Measurements from ENCODE around the gene KIF1A.

KIF1A gene

DNA sequence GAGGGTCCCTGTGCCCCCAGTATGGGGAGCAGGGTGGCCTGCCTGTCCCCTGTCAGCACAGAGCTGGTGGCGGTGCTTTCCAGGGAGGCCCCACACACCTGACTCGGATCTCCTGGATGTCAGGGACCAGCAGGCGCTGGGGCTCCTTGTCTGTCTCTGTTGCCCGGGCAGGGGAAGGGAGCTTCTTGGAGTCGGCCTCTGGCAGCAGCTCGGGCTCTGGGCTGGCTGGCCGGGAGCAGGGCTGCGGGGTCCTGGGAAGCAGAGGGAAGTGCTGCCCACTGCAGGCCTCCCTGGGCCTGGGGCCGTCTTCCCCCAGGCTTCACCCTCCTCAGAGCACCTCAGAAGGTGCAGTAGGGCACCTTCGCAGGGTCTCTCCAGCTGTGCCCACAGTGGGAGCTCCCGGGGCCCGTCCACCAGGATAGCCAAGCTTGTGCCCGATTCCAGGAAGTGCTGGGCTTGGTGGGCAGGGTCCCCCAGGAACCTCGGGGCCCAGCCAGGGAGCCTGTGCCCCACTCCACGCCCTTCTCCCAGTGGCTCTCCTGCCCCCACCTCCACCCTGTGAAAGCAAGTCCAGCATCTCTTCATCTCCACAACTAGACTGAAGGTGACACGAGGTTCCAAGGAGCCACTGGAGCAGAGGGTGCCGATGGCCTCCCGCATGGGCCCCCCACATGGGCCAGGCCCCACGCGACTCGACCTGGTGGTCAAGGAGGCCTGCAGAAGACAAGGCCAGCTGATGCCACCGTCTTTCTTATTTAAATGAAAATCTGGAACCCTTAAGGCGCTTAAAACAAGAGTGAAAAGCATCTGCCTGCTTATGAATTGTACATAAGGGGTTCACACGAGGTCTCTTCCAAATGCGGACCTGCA, 100.1 kb downstream of the KIF1A start:
- DNase-seq (ENCODE audit: low read depth): no peak

DNA sequence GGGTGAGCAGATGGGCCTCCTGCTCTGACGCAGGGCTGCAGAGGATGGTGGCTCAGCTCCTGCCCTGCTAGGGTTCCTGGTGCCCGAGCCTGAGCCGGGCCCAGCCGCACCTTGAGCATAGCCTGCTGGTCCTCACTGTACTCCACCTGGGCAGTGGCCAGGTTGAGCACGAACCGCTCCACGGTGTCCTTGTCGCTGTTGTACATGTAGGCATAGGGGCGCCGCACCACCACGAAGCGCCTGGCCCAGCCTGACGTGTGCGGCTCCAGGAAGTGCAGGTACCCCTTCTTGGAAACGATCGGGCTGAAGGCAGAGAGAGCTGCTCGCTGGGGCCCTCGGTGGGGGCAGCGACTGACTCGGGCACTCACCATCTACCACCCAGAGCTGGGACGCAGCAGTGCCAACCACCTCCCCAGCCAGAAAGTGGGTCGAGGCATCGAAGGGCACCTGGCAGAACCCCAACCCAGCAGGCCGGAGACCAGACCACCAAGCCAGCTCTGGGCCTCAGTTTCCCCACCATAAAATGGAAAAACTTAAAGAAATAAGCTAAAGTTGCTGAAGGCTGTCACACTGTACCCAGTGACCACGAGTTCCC, 101.0 kb downstream of the KIF1A start:
- DNase-seq (ENCODE audit: low read depth): no peak

DNA sequence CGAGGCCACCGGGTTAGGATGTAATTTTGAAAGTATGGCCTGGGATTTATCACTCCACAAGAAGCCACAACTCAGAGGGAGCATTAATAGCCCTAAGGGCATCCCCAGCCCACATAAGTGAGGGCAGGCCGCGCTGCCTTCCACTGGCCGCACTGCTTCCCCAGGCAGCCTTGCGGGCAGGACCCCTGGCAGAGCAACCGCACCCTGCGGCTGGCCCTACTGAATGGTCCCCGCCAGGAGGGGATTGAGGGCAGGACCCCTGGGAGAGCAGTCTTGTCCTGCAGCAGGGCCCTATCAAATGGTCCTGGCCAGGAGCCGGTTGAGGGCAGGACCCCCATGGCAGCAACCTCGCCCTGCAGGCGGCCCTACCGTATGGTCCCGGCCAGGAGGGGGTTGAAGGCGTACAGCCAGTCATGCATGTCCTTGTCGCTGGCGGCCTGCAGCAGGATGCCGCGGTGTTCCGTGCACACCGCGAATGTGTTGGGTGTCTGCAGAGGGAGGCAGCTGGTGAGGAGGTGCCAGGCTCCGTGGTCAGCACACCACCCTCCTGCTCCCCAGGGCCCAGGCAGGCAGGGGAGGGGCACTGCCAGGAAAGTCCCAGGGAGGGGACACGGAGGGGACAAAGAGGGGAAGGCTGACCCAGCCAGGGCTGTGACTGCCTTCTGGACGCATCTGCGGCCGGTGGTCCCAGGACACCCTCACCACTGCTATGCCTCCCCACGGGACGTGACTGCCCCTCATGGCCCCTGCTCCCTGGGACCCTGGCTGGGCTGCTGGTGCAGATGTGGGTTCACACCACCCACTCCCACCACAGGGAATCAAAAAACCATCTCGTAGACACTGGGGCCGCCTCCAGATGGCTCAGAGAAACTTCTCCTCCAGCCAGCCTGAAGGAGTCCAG, 102.1 kb downstream of the KIF1A start:
- DNase-seq (ENCODE audit: low read depth): no peak

DNA sequence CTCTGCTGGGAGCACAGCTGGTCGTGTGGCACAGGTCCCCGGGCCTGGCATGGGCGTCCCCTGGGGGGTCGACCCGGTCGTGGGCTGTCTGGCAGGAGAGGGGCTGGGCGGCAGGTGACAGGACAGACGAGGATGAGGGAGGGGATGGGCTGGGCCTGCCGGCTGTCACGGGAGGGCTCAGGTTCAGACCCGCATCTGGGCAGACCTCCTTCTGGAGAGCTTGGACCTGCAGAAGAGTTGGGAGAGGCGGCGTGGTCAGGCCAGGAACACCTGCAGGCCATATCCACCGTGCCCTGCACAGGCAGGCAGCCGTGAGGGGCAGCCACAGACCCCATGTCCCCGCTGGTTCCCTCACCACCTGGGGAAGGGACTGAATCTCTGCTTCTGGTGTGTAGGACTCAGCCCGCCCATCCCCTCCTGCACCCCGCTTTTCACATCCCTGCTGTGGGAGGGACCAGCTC, 102.8 kb downstream of the KIF1A start:
- no peak for DNase-seq (ENCODE audit: low read depth)

DNA sequence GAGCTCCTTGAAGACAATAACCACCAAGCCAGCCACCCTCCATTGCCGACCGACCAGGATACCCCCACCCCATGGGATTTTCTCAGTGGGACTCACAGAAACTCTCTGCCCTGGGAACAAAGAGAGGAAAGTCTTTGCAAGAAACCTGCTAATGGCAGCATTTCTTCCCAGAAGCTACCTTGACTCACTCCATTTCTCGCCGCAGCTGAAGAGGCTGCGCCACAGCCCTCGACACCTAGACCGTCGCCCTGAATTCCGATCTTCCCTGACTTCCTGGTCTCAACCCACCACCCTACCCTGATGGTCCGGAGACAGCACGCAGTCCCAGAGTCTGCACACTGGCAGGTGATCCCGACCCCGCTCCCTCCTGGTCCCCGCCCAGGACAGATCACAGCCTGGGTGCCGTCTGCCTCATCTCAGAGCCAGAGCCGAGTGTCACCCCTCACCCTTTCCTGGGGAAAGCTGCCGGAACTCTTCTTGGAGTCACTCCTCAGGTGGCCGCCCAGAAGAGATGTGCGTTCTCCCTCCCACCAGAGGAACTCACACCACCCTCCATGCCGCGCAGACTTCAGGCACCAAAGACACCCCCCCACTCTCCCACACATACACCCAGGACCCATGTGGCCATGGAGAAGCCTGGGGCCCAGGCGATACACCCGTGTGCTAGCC, 103.8 kb downstream of the KIF1A start:
- DNase-seq (ENCODE audit: low read depth): no peak

DNA sequence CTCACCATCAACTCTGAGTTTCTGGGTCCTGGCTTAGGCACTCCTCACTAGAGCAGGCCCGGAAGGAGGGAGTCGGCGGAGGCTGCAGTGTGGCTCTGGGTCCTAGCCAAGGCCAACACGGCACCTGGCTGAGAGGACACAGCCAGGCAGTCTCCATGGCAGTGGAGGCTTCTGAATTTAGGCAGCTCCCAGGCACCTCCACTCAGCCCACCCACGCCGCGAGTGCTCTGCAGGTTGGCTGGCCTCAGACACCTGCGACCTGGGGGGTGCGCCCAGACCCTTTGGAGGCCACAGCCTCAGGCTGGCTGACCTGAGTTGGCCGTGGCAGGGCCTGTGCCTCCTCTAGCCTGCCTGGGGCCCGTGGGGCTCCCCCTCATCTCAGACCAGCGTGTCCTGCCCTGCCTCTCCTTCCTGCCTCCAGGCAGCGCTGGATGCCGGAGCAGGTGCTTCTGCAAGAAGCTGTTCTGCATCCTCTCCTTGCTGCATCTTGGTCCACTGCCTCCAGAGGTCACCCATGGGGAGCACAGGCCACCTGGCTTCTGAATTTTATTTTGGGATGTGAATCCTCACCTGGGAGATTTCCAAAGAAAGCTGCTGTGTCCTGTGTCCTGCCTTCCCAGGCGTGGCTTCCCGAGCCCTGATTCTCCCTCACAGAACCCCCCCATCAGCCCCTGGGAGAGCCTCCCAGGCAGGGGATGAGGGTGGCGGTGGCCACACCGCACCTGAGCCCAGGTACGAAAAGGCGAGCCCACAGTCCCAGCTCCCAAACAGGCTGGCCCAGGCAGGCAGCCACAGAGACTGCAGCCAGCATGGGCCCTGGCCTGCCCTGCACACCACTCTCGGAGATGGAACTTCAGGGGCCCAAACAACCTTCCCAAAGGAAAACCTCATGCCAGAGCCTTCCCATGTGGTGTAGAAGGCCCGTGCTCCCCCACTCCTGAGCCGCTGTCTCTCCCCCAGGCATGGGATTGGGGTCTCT, 105.0 kb downstream of the KIF1A start:
- no peak for DNase-seq (ENCODE audit: low read depth)

DNA sequence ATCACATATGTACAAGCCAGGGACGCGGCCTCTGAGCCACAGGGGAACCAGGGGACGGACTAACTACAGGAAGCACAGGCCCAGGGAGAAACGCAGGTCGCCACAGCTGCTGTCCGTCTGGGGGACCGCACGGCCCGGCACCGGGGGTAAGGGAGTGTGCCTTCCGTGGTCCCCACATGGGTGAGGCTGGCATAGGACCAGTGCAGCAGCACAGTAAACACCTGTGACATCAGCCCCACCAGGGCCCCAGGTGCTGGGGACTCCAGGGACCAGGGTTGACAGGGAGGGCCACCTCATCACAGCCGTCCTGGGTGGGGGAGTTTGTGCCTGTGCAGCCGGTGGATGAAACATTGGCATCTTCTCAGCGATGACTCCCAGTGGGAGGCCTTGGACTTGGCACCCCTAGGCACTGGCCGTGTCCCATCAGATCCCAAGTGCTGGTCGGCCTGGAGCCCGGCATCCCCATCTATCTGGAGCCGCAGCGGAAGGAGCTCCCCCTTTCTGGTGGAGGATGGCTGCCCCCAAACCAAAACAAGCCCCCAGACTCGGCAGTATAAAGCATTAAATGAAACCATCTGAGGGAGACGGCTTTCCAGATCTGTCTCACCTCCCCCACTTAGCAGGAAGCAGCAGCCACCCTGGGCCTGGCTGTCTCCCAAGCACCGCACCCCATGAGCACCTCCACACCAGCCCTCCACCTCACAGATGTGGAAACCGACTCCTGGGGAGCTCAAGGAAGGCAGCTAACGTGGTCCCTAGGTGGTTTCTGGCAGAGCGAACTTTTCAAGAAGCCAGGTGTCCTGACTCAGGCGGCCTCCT, 105.9 kb downstream of the KIF1A start:
- DNase-seq (ENCODE audit: low read depth): no peak

DNA sequence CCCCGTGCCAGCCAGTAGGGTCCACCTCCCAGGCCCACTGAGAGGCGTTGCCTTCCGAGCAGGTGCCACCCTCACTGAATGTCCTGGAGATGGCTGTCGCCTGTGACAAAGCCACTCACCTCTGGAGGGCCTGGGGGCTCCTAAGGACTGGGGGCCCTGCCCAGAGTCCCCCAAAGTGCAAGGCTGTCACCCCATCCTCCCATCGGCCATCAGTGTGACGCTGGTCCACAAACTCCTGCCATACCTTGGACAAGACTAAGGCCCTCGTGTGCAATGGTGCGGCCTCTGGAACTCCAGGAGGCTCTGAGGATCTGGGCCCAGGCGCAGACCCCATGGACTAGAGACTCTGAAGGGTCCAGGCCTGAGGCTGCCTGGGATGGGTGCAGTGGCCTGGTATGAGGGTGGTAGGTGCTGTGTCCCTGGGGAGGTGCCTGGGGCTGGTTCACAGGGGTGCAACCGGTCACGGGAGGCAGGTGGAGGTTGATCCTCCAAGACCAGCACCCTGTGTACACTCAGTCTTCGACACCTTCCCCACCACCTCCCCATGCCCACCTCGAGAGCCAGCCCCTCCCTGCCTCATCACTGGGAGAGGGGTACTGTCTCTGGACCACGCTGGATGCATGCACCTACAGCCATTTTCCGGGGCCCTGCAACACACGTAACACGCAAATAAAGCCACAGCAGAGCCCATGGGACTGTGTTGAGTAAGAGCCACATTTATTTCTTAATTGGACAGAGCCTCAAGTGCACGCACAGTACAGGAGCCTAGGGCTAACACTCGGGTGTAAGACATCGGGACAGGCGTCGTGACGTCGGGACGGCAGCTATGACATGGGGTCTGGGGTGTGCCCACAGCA, 106.7 kb downstream of the KIF1A start:
- no peak for DNase-seq (ENCODE audit: low read depth)

DNA sequence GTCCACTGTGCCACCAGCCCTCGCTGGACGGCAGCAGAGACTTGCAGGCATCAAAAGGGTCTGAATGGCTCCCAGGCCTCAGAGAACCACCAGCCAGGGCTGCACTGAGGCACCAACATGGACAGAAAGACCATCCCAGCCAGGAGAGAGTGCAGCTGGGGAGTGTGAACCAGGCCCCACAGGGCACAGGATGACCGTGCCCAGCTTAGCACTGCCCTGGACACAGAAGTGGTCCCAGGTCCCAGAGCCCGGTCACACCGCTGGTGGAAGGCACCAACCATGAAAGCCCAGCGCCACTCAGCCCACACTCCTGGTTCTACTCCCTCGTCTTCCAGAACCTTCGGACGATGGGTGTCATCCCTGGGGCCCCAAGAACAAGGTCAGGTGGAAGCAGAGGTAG, 107.9 kb downstream of the KIF1A start:
- no peak for DNase-seq (ENCODE audit: low read depth)

DNA sequence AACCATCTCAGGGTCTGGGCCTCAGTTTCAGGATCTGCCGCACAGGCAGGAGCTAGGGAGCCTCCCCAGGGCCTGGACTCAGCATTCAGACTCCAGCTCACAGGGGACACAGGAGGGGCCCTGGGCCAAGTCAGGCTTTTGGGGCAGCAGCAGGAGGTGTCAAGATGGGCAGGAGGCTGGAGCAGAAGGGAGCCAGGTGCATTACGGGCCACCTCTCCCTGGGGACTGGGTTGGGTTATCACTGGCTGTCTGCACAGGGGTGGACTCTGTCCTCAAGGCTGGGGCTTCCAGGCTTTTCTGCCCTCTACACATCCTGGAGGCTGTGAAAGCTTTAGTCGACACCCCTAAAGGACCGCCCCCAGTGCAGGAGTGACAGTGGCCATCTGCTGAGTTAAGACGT, 108.3 kb downstream of the KIF1A start:
- no peak for DNase-seq (ENCODE audit: low read depth)

DNA sequence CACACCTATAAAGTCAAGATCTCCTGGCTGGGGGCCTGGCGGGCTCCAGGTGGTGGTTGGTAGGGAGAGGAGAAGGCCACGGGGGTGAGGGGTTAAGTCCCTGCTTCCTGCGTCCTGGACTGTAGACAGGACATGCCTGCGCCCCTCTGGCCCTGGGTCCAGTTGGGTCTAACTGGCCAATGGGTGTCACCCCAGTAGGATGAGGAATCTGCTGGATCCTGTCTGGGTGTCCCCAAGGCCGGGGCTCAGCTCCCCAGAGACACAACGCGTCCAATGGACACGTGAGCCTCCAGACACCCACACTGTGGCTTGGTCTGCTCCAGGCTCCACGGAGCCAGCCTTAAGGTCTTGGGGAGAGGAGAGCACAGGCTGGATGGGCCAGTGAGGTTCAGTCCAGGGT, 108.7 kb downstream of the KIF1A start:
- DNase-seq (ENCODE audit: low read depth): no peak

DNA sequence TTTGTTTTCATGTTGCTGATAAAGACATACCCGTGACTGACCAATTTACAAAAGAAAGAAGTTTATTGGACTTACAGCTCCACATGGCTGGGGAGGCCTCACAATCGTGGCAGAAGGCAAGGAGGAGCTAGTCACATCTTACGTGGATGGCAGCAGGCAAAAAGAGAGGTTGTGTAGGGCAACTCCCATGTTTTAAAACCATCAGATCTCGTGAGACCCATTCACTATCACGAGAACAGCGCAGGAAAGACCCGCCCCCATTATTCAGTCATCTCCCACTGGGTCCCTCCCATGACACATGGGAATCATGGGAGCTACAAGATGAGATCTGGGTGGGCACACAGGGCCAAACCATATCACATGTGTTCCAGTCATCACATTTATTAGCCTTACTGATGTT, 111.6 kb downstream of the KIF1A start:
- peak; percentile 4 for DNase-seq (ENCODE audit: low read depth)

DNA sequence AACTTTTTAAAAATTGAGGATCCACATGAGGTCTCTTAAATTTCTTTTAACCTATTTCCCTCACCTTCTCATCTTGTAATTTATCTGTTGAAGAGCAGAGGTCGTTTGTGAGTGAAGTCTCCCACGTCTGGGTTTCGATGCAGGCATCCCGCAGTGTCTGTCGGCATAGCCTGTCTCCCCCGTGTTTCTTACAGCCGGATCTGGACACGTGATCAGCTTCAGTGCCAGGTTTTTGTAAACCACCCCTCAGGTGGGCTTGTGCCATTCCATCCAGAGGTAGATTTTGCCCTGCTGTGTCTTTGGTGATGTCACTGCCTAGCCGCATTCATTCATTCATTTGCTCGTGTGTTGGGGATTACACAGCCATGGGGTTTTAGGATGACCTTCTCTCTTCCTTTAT, 112.2 kb downstream of the KIF1A start:
- no peak for DNase-seq (ENCODE audit: low read depth)

DNA sequence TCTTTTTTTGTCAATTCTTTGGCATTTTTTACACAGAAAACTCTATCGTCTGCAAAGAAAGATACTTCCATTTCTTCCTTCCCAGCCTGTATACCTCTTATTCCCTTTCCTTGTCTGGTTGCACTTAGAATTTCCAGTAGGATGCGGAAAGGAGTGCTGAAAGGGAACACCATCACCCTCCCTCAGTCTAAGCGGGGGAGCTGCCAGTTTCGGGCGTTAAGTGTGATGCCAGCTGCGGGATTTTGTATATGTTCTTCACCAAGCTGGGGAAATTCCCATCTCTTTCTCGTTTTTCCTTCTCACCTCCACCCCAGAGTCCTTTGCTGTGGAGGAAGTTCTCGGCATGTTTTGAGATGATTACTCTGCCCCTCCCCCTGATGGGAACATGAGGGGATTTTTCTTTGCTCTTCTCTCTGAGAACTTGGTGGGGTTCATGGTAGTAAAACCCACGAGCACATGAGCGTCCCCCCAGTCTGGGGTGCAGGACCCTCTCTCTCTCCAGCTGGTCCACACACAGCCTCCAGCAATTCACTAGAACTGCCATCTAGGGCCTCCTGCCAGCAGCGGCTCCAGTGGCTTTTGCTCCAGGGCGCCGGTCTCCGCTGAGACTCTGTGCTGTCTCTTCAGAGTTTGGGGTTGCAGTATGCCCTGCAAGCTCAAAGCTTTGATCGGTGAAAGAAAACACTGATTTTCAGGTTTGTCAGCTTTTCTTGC, 112.8 kb downstream of the KIF1A start:
- no peak for DNase-seq (ENCODE audit: low read depth)

DNA sequence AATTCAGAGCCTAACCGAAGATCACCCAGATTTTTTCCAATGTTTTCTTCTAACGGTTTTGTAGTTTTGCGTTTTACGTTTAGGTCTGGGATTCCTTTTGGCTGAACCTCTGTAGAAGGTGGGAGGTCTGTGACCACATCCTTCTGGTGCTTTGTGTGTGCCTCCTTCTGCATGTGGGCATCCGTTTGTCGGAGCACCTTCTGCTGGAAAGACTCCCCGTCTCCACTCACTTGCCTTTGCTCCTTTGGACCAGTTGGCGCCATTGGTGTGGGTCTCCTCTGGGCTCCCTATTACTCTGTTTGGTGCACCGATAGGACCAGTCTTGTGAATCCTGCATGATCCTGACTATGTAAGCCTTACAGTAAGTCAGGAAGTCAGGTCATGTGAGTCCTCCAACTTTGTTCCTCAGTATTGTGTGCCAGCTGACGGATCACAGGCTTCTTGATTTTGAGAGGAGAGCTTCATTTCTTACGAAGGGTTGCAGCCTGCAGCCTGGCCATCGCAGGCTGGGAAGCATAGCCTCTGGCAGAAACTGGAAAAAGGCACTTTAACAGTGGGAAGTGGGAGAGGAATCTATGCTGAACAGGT, 114.7 kb downstream of the KIF1A start:
- DNase-seq (ENCODE audit: low read depth): no peak

DNA sequence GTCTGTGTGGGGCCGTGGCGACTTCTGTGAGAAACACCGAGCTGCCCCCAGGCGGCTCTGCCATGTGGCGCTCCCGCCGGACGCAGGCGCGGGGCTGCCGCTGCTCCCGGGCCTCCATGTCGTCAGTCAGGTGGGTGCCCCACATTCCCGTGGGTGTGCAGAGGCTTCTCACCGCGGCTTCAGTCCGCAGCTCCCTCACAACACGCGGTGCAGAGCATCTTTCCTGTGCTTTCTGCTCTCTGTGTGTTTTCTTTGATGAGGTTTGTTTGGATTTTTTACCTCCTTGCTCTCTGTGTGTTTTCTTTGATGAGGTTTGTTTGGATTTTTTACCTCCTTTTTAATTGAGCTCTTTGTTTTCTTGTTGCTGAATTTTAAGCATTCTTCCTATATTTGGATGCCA, 115.4 kb downstream of the KIF1A start:
- DNase-seq (ENCODE audit: low read depth): no peak

DNA sequence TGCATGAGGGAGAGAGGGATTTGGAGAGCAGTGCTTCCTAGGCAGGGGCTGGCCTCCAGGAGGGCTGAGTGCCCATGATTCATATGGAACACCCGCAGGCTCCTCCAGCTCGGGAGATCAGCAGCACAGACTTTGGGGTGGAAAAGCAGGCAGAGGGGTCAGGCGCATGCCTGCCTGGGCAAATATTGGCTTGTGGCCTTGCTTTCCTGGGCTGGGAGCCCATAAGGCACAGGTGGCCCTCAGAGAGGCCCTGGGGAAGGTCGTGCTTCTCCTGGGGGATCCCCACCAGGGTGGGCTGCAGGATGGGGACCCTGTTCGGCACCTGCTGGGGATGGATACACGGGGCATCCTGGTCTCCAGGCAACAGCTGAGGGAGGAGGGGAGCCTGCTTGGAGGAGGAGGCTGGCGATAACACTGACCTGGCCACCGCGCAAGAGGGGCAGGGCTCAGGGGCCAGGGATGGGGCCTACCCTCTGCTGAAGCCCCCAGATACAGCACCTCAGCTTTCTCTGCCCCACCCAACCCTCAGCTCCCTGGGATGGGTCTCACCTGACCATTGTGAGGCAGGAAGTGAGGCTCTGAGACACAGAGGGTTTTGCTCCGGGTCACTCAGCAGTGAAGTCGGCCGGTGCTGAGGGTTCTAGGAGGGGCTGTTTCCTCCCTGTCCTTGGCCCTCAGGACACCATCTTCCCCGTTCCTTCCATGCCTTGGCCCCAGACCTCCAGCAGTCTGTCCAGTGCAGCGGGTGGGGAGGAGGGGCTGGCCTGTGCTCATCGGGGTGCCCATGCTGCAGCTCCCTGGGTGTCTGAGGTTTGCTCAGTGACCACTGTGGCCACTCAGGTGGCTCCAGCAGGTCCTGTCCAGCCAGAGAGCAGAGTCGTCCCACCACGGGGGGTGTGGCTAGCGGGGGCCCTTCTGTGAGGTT, 116.3 kb downstream of the KIF1A start:
- DNase-seq (ENCODE audit: low read depth): no peak

Data from ELR (cell line).